SK-N-SH treated with all-trans-retinoic acid at 6 μM for 48 hours (cell line): ENCODE data around the gene ADPRM.
A peak's percentile ranks its signal among the peaks of the same experiment; 100 is the strongest.

Source experiments
- ATAC-seq: fragments of 200-7000 bp; cut with Tn5 transposase; 3 replicates; pipeline ENCODE4 v1.9.1; 2020; ENCODE audit warnings: mild to moderate bottlenecking, moderate library complexity
- ARNTL ChIP-seq: fragments of 450-650 bp; formaldehyde crosslinking; IDR thresholded peaks from 2 replicates; pipeline ENCODE4 v1.5.0; 2020; ENCODE audit warnings: low read depth, mild to moderate bottlenecking, moderate library complexity, borderline replicate concordance
- BACH2 ChIP-seq: fragments of 250-450 bp; sonication (Bioruptor Pico); IDR thresholded peaks from 2 replicates; pipeline ENCODE4 v1.9.0; 2021; ENCODE audit warnings: mild to moderate bottlenecking, borderline replicate concordance
- CSDC2 ChIP-seq: fragments of 250-450 bp; sonication (Bioruptor Pico); IDR thresholded peaks from 2 replicates; pipeline ENCODE4 v1.5.0; 2020; ENCODE audit warnings: mild to moderate bottlenecking, moderate library complexity
- ESRRG ChIP-seq: fragments of 250-450 bp; sonication (Bioruptor Pico); IDR thresholded peaks from 2 replicates; pipeline ENCODE4 v1.6.1; 2021; ENCODE audit warnings: mild to moderate bottlenecking
- GLIS3 ChIP-seq: fragments of 250-450 bp; sonication (Bioruptor Pico); IDR thresholded peaks from 2 replicates; pipeline ENCODE4 v1.5.0; 2020; ENCODE audit warnings: mild to moderate bottlenecking, moderate library complexity
- ISL1 ChIP-seq: fragments of 250-450 bp; sonication (Bioruptor Pico); IDR thresholded peaks from 2 replicates; pipeline ENCODE4 v2.1.2; 2022; ENCODE audit warnings: mild to moderate bottlenecking, moderate library complexity
- OSR1 ChIP-seq: fragments of 250-450 bp; sonication (Bioruptor Pico); IDR thresholded peaks from 2 replicates; pipeline ENCODE4 v1.8.0; 2022; ENCODE audit warnings: moderate library complexity, mild to moderate bottlenecking, inconsistent platforms
- POU6F1 ChIP-seq: fragments of 250-450 bp; sonication (Bioruptor Pico); IDR thresholded peaks from 2 replicates; pipeline ENCODE4 v1.8.0; 2021; ENCODE audit warnings: low read depth, mild to moderate bottlenecking, moderate library complexity, borderline replicate concordance
- PPARA ChIP-seq: fragments of 250-450 bp; sonication (Bioruptor Pico); IDR thresholded peaks from 2 replicates; pipeline ENCODE4 v1.5.0; 2020; ENCODE audit warnings: mild to moderate bottlenecking, borderline replicate concordance
- SNAI2 ChIP-seq: fragments of 250-450 bp; sonication (Bioruptor Pico); IDR thresholded peaks from 2 replicates; pipeline ENCODE4 v1.5.0; 2020; ENCODE audit warnings: mild to moderate bottlenecking, moderate library complexity
- TCF4 ChIP-seq: fragments of 250-450 bp; sonication (Bioruptor Pico); IDR thresholded peaks from 2 replicates; pipeline ENCODE4 v1.8.0; 2021; ENCODE audit warnings: mild to moderate bottlenecking, moderate library complexity, borderline replicate concordance
- TOX ChIP-seq: fragments of 250-450 bp; sonication (Bioruptor Pico); IDR thresholded peaks from 2 replicates; pipeline ENCODE4 v1.8.0; 2021; ENCODE audit warnings: mild to moderate bottlenecking, moderate library complexity, borderline replicate concordance
- ZC3H10 ChIP-seq: fragments of 250-450 bp; sonication (Bioruptor Pico); IDR thresholded peaks from 2 replicates; pipeline ENCODE4 v1.5.1; 2021; ENCODE audit warnings: mild to moderate bottlenecking, moderate library complexity
- ZFP30 ChIP-seq: fragments of 450-650 bp; formaldehyde crosslinking; IDR thresholded peaks from 2 replicates; pipeline ENCODE4 v1.5.0; 2022; ENCODE audit warnings: mild to moderate bottlenecking, moderate library complexity
- ZNF565 ChIP-seq: fragments of 450-650 bp; formaldehyde crosslinking; conservative IDR thresholded peaks from 2 replicates; pipeline ENCODE4 v1.5.0; 2020; ENCODE audit warnings: low read depth, mild to moderate bottlenecking, moderate library complexity
- ZNF70 ChIP-seq: fragments of 450-650 bp; formaldehyde crosslinking; IDR thresholded peaks from 2 replicates; pipeline ENCODE4 v1.5.0; 2020; ENCODE audit warnings: mild to moderate bottlenecking, moderate library complexity
- ZNF8 ChIP-seq: fragments of 450-650 bp; formaldehyde crosslinking; IDR thresholded peaks from 2 replicates; pipeline ENCODE4 v1.5.0; 2020; ENCODE audit warnings: mild to moderate bottlenecking, moderate library complexity
- TF ChIP-seq, protein P1 (sequence below): fragments of 250-450 bp; sonication (Bioruptor Pico); IDR thresholded peaks from 2 replicates; pipeline ENCODE4 v1.5.1; 2020; ENCODE audit warnings: low read depth, mild to moderate bottlenecking, moderate library complexity
- TF ChIP-seq, protein P2 (sequence below): fragments of 250-450 bp; sonication (Bioruptor Pico); IDR thresholded peaks from 2 replicates; pipeline ENCODE4 v1.5.1; 2021; ENCODE audit warnings: mild to moderate bottlenecking, moderate library complexity
- TF ChIP-seq, protein P3 (sequence below): fragments of 250-450 bp; sonication (Bioruptor Pico); IDR thresholded peaks from 2 replicates; pipeline ENCODE4 v1.8.0; 2020; ENCODE audit warnings: mild to moderate bottlenecking, moderate library complexity, borderline replicate concordance

Gene ADPRM

GRCh38 chr17:10743316-10744009 lies 46.1 kb downstream of the ADPRM start:
- ATAC-seq: no peak
- TF ChIP-seq TOX (no peak), ARNTL (CRISPR knock-in tag) (no peak), OSR1 (CRISPR knock-in tag) (no peak), ISL1 (no peak), ZC3H10 (no peak)
- TF ChIP-seq, protein P1, sequence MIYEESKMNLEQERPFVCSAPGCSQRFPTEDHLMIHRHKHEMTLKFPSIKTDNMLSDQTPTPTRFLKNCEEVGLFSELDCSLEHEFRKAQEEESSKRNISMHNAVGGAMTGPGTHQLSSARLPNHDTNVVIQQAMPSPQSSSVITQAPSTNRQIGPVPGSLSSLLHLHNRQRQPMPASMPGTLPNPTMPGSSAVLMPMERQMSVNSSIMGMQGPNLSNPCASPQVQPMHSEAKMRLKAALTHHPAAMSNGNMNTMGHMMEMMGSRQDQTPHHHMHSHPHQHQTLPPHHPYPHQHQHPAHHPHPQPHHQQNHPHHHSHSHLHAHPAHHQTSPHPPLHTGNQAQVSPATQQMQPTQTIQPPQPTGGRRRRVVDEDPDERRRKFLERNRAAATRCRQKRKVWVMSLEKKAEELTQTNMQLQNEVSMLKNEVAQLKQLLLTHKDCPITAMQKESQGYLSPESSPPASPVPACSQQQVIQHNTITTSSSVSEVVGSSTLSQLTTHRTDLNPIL (CRISPR knock-in tag): no peak
- TF ChIP-seq, protein P2, sequence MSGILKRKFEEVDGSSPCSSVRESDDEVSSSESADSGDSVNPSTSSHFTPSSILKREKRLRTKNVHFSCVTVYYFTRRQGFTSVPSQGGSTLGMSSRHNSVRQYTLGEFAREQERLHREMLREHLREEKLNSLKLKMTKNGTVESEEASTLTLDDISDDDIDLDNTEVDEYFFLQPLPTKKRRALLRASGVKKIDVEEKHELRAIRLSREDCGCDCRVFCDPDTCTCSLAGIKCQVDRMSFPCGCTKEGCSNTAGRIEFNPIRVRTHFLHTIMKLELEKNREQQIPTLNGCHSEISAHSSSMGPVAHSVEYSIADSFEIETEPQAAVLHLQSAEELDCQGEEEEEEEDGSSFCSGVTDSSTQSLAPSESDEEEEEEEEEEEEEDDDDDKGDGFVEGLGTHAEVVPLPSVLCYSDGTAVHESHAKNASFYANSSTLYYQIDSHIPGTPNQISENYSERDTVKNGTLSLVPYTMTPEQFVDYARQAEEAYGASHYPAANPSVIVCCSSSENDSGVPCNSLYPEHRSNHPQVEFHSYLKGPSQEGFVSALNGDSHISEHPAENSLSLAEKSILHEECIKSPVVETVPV (CRISPR knock-in tag): no peak
- TF ChIP-seq, all 23 proteins: peak for 0

GRCh38 chr17:10744501-10745000 lies 47.2 kb downstream of the ADPRM start:
- TF ChIP-seq ZNF70 (CRISPR knock-in tag) (peak; percentile 97), ESRRG (no peak)
- TF ChIP-seq, all 23 proteins: peak for 1
- ATAC-seq: no peak

DNA sequence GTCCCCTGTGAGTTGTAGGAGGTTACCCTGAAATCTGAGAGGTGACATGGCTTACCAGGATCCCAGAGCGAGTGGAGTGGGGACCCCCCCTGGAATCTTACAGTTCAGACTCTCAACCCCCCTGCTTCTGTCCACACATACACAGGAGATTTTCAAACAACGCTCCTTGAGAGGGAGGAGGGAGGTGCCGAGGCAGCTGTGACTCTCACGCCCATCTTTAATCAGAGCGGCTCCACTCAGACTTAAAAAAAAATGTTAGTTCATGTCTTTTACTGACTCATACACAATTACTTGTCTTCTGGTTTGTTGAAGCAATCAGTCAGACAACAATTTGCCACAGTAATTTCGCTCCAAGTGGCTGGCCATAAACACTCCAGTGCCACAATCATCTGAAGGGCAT lies 47.8 kb downstream of the ADPRM start:
- ATAC-seq: no peak
- TF ChIP-seq, protein P1 (CRISPR knock-in tag): no peak
- TF ChIP-seq CSDC2 (CRISPR knock-in tag): no peak
- no peak for TF ChIP-seq OSR1 (CRISPR knock-in tag)
- TF ChIP-seq TCF4: no peak
- no peak for TF ChIP-seq SNAI2
- TF ChIP-seq POU6F1 (CRISPR knock-in tag): no peak
- TF ChIP-seq ZNF8: no peak
- TF ChIP-seq, protein P2 (CRISPR knock-in tag): no peak
- TF ChIP-seq, all 23 proteins: peak for 0

- peak; percentile 48; the same call in 2 of the 3 replicates for ATAC-seq
Measured at GRCh38 chr17:10748531-10749181, 51.3 kb downstream of the ADPRM start.

More at GRCh38 chr17:10748531-10749181, 51.3 kb downstream of the ADPRM start:
- TF ChIP-seq GLIS3 (CRISPR knock-in tag): no peak
- no peak for TF ChIP-seq ZNF70 (CRISPR knock-in tag)
- TF ChIP-seq ZNF8: no peak
- TF ChIP-seq ZNF565 (CRISPR knock-in tag): no peak
- TF ChIP-seq POU6F1 (CRISPR knock-in tag): no peak
- TF ChIP-seq, protein P3, sequence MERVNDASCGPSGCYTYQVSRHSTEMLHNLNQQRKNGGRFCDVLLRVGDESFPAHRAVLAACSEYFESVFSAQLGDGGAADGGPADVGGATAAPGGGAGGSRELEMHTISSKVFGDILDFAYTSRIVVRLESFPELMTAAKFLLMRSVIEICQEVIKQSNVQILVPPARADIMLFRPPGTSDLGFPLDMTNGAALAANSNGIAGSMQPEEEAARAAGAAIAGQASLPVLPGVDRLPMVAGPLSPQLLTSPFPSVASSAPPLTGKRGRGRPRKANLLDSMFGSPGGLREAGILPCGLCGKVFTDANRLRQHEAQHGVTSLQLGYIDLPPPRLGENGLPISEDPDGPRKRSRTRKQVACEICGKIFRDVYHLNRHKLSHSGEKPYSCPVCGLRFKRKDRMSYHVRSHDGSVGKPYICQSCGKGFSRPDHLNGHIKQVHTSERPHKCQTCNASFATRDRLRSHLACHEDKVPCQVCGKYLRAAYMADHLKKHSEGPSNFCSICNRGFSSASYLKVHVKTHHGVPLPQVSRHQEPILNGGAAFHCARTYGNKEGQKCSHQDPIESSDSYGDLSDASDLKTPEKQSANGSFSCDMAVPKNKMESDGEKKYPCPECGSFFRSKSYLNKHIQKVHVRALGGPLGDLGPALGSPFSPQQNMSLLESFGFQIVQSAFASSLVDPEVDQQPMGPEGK (CRISPR knock-in tag): no peak
- no peak for TF ChIP-seq BACH2 (CRISPR knock-in tag)
- TF ChIP-seq ZFP30 (CRISPR knock-in tag): no peak
- TF ChIP-seq PPARA (CRISPR knock-in tag): no peak
- no peak for TF ChIP-seq ZC3H10
- no peak for TF ChIP-seq ISL1
